RWPE2 (cell line): Measurements from ENCODE around the gene RGMB.

Experiments
- ATAC-seq: fragments of 200-7000 bp; cut with Tn5 transposase; 3 replicates; pipeline ENCODE4 v1.9.1; 2021; ENCODE audit warnings: low read depth
- DNase-seq: peaks from one replicate; pipeline ENCODE4 v3.0.0-alpha.2; 2020; ENCODE audit warnings: low spot score
- H3K27ac ChIP-seq: fragments of 450-650 bp; 2 replicates; pipeline ENCODE4 v1.5.1; 2017; ENCODE audit warnings: mild to moderate bottlenecking; ENCODE audit not compliant: poor library complexity, severe bottlenecking
- H3K27me3 ChIP-seq: fragments of 250-450 bp; sonication (Bioruptor Pico); 2 replicates; pipeline ENCODE4 v1.5.1; 2021; ENCODE audit warnings: mild to moderate bottlenecking, moderate library complexity; ENCODE audit not compliant: insufficient read depth, poor library complexity, severe bottlenecking
- H3K36me3 ChIP-seq: fragments of 250-450 bp; sonication (Bioruptor Pico); 2 replicates; pipeline ENCODE4 v1.5.1; 2020; ENCODE audit warnings: low read depth, mild to moderate bottlenecking, moderate library complexity
- H3K4me1 ChIP-seq: fragments of 250-450 bp; sonication (Bioruptor Pico); 2 replicates; pipeline ENCODE4 v1.5.1; 2021; ENCODE audit warnings: mild to moderate bottlenecking, moderate library complexity; ENCODE audit not compliant: insufficient read depth, poor library complexity, severe bottlenecking
- H3K4me3 ChIP-seq: fragments of 250-450 bp; sonication (Bioruptor Pico); 2 replicates; pipeline ENCODE4 v1.5.1; 2021; ENCODE audit warnings: mild to moderate bottlenecking, moderate library complexity; ENCODE audit not compliant: severe bottlenecking
- H3K9me3 ChIP-seq: fragments of 250-450 bp; sonication (Bioruptor Pico); 2 replicates; pipeline ENCODE4 v1.5.1; 2021; ENCODE audit warnings: mild to moderate bottlenecking, moderate library complexity; ENCODE audit not compliant: severe bottlenecking
- TF ChIP-seq, protein P1 (sequence below): fragments of 450-650 bp; IDR thresholded peaks from one replicate; pipeline ENCODE4 v1.5.1; 2017; ENCODE audit warnings: mild to moderate bottlenecking, moderate library complexity; ENCODE audit not compliant: poor library complexity, severe bottlenecking

Gene RGMB

DNA sequence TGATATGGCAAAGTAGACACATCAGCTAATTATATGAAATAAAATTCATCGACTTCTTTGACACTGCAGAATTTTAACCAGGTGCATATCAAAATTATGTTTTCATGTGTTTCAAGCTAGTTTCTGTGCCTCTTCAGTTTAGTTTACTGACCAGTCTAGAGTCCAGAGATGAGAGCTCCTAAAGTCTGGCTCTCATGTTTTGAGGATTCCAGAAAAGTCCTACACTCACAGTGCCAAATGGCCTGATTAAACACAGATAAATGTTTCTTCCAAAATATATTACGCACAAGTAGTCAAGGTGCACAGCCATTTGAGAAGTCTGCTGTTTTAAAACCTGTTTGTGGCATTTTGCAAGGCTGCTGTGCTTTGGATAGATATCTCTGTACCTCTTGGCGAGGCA, 15.6 kb downstream of the RGMB start:
- Histone ChIP-seq H3K9me3 (no peaks in the 10 kb centered on the region), H3K36me3 (peaks cover 78% of the 10 kb centered on the region), H3K4me1 (peaks cover 24% of the 10 kb centered on the region), H3K27me3 (no peaks in the 10 kb centered on the region), H3K4me3 (no peak overlapping the region), H3K27ac (no peak overlapping the region)
- DNase-seq (no peak), ATAC-seq (no peak)
- TF ChIP-seq, protein P1, sequence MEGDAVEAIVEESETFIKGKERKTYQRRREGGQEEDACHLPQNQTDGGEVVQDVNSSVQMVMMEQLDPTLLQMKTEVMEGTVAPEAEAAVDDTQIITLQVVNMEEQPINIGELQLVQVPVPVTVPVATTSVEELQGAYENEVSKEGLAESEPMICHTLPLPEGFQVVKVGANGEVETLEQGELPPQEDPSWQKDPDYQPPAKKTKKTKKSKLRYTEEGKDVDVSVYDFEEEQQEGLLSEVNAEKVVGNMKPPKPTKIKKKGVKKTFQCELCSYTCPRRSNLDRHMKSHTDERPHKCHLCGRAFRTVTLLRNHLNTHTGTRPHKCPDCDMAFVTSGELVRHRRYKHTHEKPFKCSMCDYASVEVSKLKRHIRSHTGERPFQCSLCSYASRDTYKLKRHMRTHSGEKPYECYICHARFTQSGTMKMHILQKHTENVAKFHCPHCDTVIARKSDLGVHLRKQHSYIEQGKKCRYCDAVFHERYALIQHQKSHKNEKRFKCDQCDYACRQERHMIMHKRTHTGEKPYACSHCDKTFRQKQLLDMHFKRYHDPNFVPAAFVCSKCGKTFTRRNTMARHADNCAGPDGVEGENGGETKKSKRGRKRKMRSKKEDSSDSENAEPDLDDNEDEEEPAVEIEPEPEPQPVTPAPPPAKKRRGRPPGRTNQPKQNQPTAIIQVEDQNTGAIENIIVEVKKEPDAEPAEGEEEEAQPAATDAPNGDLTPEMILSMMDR = no peak

DNA sequence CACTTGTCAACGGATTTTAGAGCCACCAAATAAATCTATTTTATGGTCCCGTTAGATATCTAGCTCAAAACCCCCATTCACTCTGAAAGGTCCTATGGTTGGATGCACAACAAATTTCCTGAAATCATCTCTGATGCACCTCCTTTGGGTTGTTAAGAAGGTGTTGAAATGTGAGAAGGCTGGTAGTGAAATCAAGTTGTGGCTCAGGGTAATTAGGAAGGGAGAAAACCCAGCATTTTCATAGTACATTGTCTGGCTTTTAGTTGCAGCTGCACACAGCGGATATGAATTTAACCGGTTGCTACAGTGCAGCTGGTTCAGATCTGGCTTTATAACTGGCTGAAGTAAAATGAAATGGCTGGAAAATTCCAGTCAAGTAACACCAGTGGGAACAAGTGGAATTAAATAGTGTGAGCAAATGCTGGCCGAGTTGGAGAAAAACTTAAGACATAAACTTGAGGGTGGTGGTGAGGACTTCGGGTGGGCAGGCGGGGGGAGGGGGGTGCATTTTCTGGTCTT, 17.6 kb downstream of the RGMB start:
- H3K27me3 ChIP-seq = no peaks in the 10 kb centered on the region
- H3K4me3 ChIP-seq = no peak overlapping the region
- H3K4me1 ChIP-seq = peaks cover 10% of the 10 kb centered on the region
- DNase-seq (no peak), ATAC-seq (no peak)
- TF ChIP-seq, protein P1 = no peak
- H3K36me3 ChIP-seq = peaks cover 60% of the 10 kb centered on the region
- H3K9me3 ChIP-seq = no peaks in the 10 kb centered on the region
- no peak overlapping the region for H3K27ac ChIP-seq

DNA sequence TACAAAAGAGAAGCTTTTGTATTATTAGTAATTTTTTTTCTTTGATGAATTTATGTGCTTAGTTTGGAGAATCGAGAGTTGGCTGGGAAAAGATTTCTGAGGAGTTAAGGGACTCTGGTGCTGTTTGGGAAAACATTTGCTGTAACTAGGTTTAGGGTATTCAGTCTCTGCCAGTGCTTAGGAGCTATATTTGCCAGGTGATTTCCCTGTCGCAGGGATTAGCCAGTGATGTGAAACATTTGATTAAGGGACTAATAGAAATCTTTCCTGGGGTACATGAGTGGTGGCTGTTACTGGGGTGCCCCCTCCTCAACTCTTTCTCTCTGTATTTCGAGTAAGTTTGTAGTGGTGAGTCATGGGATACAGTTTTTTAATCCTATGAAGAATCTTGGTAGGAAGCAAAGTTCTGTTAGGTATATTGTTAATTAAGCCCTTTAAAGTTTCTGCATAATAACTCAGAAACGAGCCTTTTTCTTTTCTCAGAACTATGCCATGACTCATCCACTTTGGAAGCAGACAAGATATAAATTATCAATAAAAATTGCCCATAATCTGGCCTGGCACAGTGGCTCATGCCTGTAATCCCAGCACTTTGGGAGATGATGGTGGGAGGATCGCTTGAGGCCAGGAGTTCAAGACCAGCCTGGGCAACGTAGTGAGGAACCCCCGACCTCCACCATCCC, 18.6 kb downstream of the RGMB start:
- ATAC-seq (no peak), DNase-seq (no peak)
- TF ChIP-seq, protein P1 = no peak
- Histone ChIP-seq H3K27ac (no peak overlapping the region), H3K4me1 (peaks cover 3% of the 10 kb centered on the region), H3K4me3 (no peak overlapping the region), H3K27me3 (no peaks in the 10 kb centered on the region), H3K9me3 (no peaks in the 10 kb centered on the region), H3K36me3 (peaks cover 51% of the 10 kb centered on the region)

DNA sequence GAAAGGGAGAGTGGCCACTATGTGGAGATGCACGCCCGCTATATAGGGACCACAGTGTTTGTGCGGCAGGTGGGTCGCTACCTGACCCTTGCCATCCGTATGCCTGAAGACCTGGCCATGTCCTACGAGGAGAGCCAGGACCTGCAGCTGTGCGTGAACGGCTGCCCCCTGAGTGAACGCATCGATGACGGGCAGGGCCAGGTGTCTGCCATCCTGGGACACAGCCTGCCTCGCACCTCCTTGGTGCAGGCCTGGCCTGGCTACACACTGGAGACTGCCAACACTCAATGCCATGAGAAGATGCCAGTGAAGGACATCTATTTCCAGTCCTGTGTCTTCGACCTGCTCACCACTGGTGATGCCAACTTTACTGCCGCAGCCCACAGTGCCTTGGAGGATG, 19.8 kb downstream of the RGMB start:
- H3K9me3 ChIP-seq = no peaks in the 10 kb centered on the region
- no peak overlapping the region for H3K4me3 ChIP-seq
- H3K27me3 ChIP-seq = no peaks in the 10 kb centered on the region
- ATAC-seq = no peak
- peaks cover 41% of the 10 kb centered on the region for H3K36me3 ChIP-seq
- H3K27ac ChIP-seq = no peak overlapping the region
- DNase-seq = no peak
- TF ChIP-seq, protein P1 = no peak
- peaks cover 3% of the 10 kb centered on the region for H3K4me1 ChIP-seq

DNA sequence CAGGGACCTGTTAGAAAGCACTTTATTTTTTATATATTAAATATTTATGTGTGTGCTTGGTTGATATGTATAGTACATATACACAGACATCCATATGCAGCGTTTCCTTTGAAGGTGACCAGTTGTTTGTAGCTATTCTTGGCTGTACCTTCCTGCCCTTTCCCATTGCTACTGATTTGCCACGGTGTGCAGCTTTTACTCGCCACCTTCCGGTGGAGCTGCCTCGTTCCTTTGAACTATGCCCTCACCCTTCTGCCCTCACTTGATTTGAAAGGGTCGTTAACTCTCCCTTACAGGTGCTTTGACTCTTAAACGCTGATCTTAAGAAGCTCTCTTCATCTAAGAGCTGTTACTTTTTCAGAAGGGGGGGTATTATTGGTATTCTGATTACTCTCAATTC, 20.5 kb downstream of the RGMB start:
- Histone ChIP-seq H3K9me3 (no peaks in the 10 kb centered on the region), H3K36me3 (peaks cover 33% of the 10 kb centered on the region), H3K27ac (no peak overlapping the region), H3K4me3 (no peak overlapping the region), H3K4me1 (peaks cover 3% of the 10 kb centered on the region), H3K27me3 (no peaks in the 10 kb centered on the region)
- DNase-seq (no peak), ATAC-seq (no peak)
- TF ChIP-seq, protein P1 = no peak
